ENCODE measurements around the gene NT5DC4.
A peak's percentile ranks its signal among the peaks of the same experiment; 100 is the strongest.

NT5DC4 gene

GRCh38 chr2:112709703-112710102, 11.1 kb upstream of the NT5DC4 start:
- DNase-seq (ENCODE audit: low read depth) = no peak
- TF ChIP-seq CTCF (IDR thresholded peaks at IDR 0.05; ENCODE audit: insufficient read depth, low read depth, low read length, missing control alignments) = no peak
- no peak overlapping the region for H3K4me3 ChIP-seq (ENCODE audit: low read length)

- TF ChIP-seq CTCF (IDR thresholded peaks at IDR 0.05; ENCODE audit: insufficient read depth, low read depth, low read length, missing control alignments) = no peak
- DNase-seq (ENCODE audit: low read depth) = no peak
- no peak overlapping the region for H3K4me3 ChIP-seq (ENCODE audit: low read length)
These were observed 9.7 kb upstream of the NT5DC4 start for GRCh38 chr2:112710956-112711750.

- no peak overlapping the region for H3K4me3 ChIP-seq (ENCODE audit: low read length)
- DNase-seq (ENCODE audit: low read depth) = no peak
- TF ChIP-seq CTCF (IDR thresholded peaks at IDR 0.05; ENCODE audit: insufficient read depth, low read depth, low read length, missing control alignments) = no peak
These were observed 8.4 kb upstream of the NT5DC4 start for GRCh38 chr2:112712465-112712864.

- no peak overlapping the region for H3K4me3 ChIP-seq (ENCODE audit: low read length)
- TF ChIP-seq CTCF (IDR thresholded peaks at IDR 0.05; ENCODE audit: insufficient read depth, low read depth, low read length, missing control alignments) = no peak
- DNase-seq (ENCODE audit: low read depth) = peak; percentile 59
These were observed 7.8 kb upstream of the NT5DC4 start for GRCh38 chr2:112712903-112713584.

- no peak for TF ChIP-seq CTCF (IDR thresholded peaks at IDR 0.05; ENCODE audit: insufficient read depth, low read depth, low read length, missing control alignments)
- no peak overlapping the region for H3K4me3 ChIP-seq (ENCODE audit: low read length)
- no peak for DNase-seq (ENCODE audit: low read depth)
These were observed 7.3 kb upstream of the NT5DC4 start for GRCh38 chr2:112713585-112713925.

- DNase-seq (ENCODE audit: low read depth) = no peak
- TF ChIP-seq CTCF (IDR thresholded peaks at IDR 0.05; ENCODE audit: insufficient read depth, low read depth, low read length, missing control alignments) = no peak
- no peak overlapping the region for H3K4me3 ChIP-seq (ENCODE audit: low read length)
These were observed 6.9 kb upstream of the NT5DC4 start for GRCh38 chr2:112713926-112714325.
